Peyer's patch (tissue), 4 donors: ENCODE data around the gene TRIM24.

Experiments
- CTCF ChIP-seq, 6 experiments: fragments of 450-650 bp in 4 of 6; fragments of 200-600 bp in 2 of 6; sonication (generic) in 1 of 6; IDR thresholded peaks; one replicate each; pipeline ENCODE4 v1.5.1; 2017 to 2019; ENCODE audit warnings: antibody characterized with exemption in 6 of 6, mild to moderate bottlenecking in 3 of 6, moderate library complexity in 1 of 6
- POLR2A ChIP-seq, 2 donors: fragments of 450-650 bp; IDR thresholded peaks; one replicate each; pipeline ENCODE4 v1.5.1; 2017; ENCODE audit warnings: antibody characterized with exemption in 2 of 2, mild to moderate bottlenecking in 2 of 2, moderate library complexity in 2 of 2

DNA sequence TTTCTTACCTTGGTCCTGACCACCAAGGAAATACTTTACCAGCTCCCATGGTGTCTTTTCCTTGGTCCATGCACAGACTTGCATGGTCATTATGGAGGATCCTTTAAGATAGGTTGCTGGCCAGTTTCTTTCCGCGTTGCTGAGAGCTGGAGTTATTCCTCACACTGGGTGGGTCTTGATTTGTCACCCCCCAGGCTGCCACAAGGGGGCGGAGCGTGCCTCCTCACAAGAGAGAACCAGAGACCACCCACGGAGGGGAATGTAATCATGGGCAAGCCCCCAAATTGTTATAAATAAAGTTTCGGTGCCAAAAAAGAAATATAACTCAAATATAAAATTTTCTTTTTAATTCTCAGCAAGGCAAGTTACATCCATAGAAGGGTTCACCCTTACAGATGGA lies 10.5 kb upstream of the TRIM24 start:
- peak in 1 of 6 experiments; percentile 27 for TF ChIP-seq CTCF (IDR thresholded peaks at IDR 0.05)
- no peak for TF ChIP-seq POLR2A (IDR thresholded peaks at IDR 0.05)
